Endothelial cell of umbilical vein (primary cell): ENCODE results near the gene HSD17B13. TPM values are rescaled to one million over a fixed set of nuclear protein-coding genes. Genes with fewer than 3 reads are reported as not detected.

Source experiments
- Bru-seq: library from RNA; stranded (reverse); fragments of 400-500 nt; gene quantifications from one replicate; lab custom pipeline; 2021; lab: Mats Ljungman, UMichigan
- BruChase-seq, 2 experiments: library from RNA; stranded (reverse); fragments of 400-500 nt; gene quantifications; one replicate each; lab custom pipeline; 2021; lab: Mats Ljungman, UMichigan
- BruUV-seq: library from RNA; stranded (reverse); fragments of 400-500 nt; replicated peaks from 2 replicates; lab custom pipeline; 2021; lab: Mats Ljungman, UMichigan
- CTCF ChIA-PET: fragments of 300-600, 350-600 bp; sonication (Branson Sonifier 250); formaldehyde crosslinking; loops from one replicate; lab custom pipeline; 2021; ENCODE audit warnings: antibody characterized with exemption, inconsistent platforms; lab: Charles Lee
- POLR2A ChIA-PET: fragments of 300-600, 350-600 bp; sonication (Branson Sonifier 250); formaldehyde crosslinking; loops from one replicate; lab custom pipeline; 2021; ENCODE audit warnings: antibody characterized with exemption, inconsistent platforms; lab: Charles Lee
- DNase-seq: peaks from one replicate; pipeline ENCODE4 v3.0.0-alpha.2; 2011; ENCODE audit warnings: low read depth, low spot score
- FAIRE-seq: peaks from 2 replicates; lab custom pipeline; 2011; peaks lifted over from hg19 to GRCh38; lab: Jason Lieb, UNC
- H2AFZ ChIP-seq: 2 replicates; pipeline ENCODE4 v1.6.0; 2012; ENCODE audit warnings: low read depth, low read length, control low read depth, inconsistent platforms
- H3K27ac ChIP-seq: 2 replicates; pipeline ENCODE4 v1.5.1; 2011; ENCODE audit warnings: low read depth, mild to moderate bottlenecking, control low read depth, low read length, moderate library complexity; ENCODE audit not compliant: insufficient read depth
- H3K27me3 ChIP-seq, 2 experiments: 2 replicates each; pipeline versions ENCODE4 v1.6.0 to v1.6.1; 2011; ENCODE audit warnings: low read length in 2 of 2, mixed read lengths in 1 of 2; ENCODE audit not compliant: control insufficient read depth in 2 of 2, insufficient read depth in 2 of 2
- H3K36me3 ChIP-seq, 2 experiments: 2 replicates in 1 of 2; 3 replicates in 1 of 2; pipeline ENCODE4 v1.5.1; 2011; ENCODE audit warnings: low read length in 2 of 2, mild to moderate bottlenecking in 1 of 2, moderate library complexity in 1 of 2; ENCODE audit not compliant: control insufficient read depth in 2 of 2, insufficient read depth in 2 of 2; ENCODE audit errors: extremely low read depth in 1 of 2
- H3K4me1 ChIP-seq: 3 replicates; pipeline ENCODE4 v1.5.1; 2011; ENCODE audit warnings: mild to moderate bottlenecking, low read length; ENCODE audit not compliant: control insufficient read depth, insufficient read depth; ENCODE audit errors: extremely low read depth
- H3K4me2 ChIP-seq: 2 replicates; pipeline ENCODE4 v1.6.1; 2011; ENCODE audit warnings: low read length, control low read depth, mixed read lengths; ENCODE audit not compliant: insufficient read depth
- H3K4me3 ChIP-seq, 3 experiments: fragments of 200-600 bp in 1 of 3; sonication (generic), shearing (Covaris generic) in 1 of 3; replicated peaks in 1 of 3; 2 replicates each; pipeline ENCODE4 v1.5.1; 2011 to 2016; ENCODE audit warnings: control low read depth in 3 of 3, low read length in 3 of 3, mild to moderate bottlenecking in 2 of 3, inconsistent platforms in 1 of 3, low read depth in 1 of 3, moderate library complexity in 1 of 3; ENCODE audit not compliant: insufficient read depth in 1 of 3
- H3K79me2 ChIP-seq: 2 replicates; pipeline ENCODE4 v1.6.0; 2012; ENCODE audit warnings: low read length, inconsistent platforms; ENCODE audit not compliant: control insufficient read depth, insufficient read depth
- H3K9ac ChIP-seq: replicated peaks from 2 replicates; pipeline ENCODE3; 2011; ENCODE audit warnings: low read length, control low read depth; ENCODE audit not compliant: insufficient read depth; ENCODE audit errors: extremely low read depth
- H3K9me1 ChIP-seq: replicated peaks from 3 replicates; pipeline ENCODE4 v1.6.0; 2011; ENCODE audit warnings: mild to moderate bottlenecking, low read length; ENCODE audit not compliant: control insufficient read depth, insufficient read depth; ENCODE audit errors: extremely low read depth
- H3K9me3 ChIP-seq: replicated peaks from 2 replicates; pipeline ENCODE4 v1.5.1; 2012; ENCODE audit warnings: low read length, inconsistent platforms; ENCODE audit not compliant: control insufficient read depth, insufficient read depth
- H4K20me1 ChIP-seq: replicated peaks from 2 replicates; pipeline ENCODE3; 2011; ENCODE audit warnings: mild to moderate bottlenecking, low read length; ENCODE audit not compliant: control insufficient read depth, insufficient read depth; ENCODE audit errors: extremely low read depth
- CTCF ChIP-seq, 2 donors: IDR thresholded peaks; 1 replicate in 1 of 2; 2 replicates in 1 of 2; pipeline ENCODE4 v1.5.1; 2011; ENCODE audit warnings: low read length in 2 of 2, mild to moderate bottlenecking in 2 of 2, moderate library complexity in 2 of 2, control low read depth in 1 of 2, inconsistent platforms in 1 of 2, low read depth in 1 of 2; ENCODE audit not compliant: insufficient read depth in 1 of 2; ENCODE audit errors: extremely low read depth in 1 of 2
- EZH2 ChIP-seq: IDR thresholded peaks from 2 replicates; pipeline ENCODE4 v1.6.1; 2012; ENCODE audit warnings: borderline replicate concordance, low read depth, mild to moderate bottlenecking, moderate library complexity, low read length, inconsistent platforms; ENCODE audit not compliant: severe bottlenecking
- FOS ChIP-seq: IDR thresholded peaks from 2 replicates; pipeline ENCODE4 v1.6.1; 2011; ENCODE audit warnings: mild to moderate bottlenecking, low read length, moderate library complexity, borderline replicate concordance; ENCODE audit not compliant: insufficient read depth
- GATA2 ChIP-seq: IDR thresholded peaks from 2 replicates; pipeline ENCODE4 v1.7.0; 2011; ENCODE audit warnings: low read depth, mild to moderate bottlenecking, moderate library complexity, mixed read lengths, low read length; ENCODE audit not compliant: insufficient read length, insufficient read depth
- JUN ChIP-seq: IDR thresholded peaks from 2 replicates; pipeline ENCODE4 v1.6.1; 2011; ENCODE audit warnings: borderline replicate concordance, low read depth; ENCODE audit not compliant: insufficient read length, insufficient read depth
- MAX ChIP-seq: IDR thresholded peaks from 2 replicates; pipeline ENCODE4 v1.6.1; 2011; ENCODE audit not compliant: insufficient read depth, insufficient read length
- MYC ChIP-seq: IDR thresholded peaks from one replicate; pipeline ENCODE4 v1.6.1; 2011; ENCODE audit warnings: mild to moderate bottlenecking, low read depth, low read length
- POLR2A ChIP-seq: IDR thresholded peaks from 2 replicates; pipeline ENCODE4 v1.6.1; 2012; ENCODE audit warnings: low read depth, mild to moderate bottlenecking, control low read depth, low read length
- POLR2AphosphoS5 ChIP-seq: IDR thresholded peaks from 2 replicates; pipeline ENCODE4 v1.6.1; 2012; ENCODE audit warnings: low read depth, mild to moderate bottlenecking, control low read depth, low read length, moderate library complexity; ENCODE audit not compliant: insufficient read depth
- dilution Hi-C: fragments of 300-500 bp; cut with MboI; formaldehyde crosslinking; loops from one replicate; pipeline ENCODE4 v1.15.0; 2019; ENCODE audit warnings: low sequenced_read_pairs; ENCODE audit not compliant: extremely low pct_ligation_motif_present
- intact Hi-C: fragments of 100-400 bp; cut with micrococcal nuclease; formaldehyde crosslinking; loops from one replicate; pipeline ENCODE4 v1.10.0; 2022
- long read RNA-seq: library from polyadenylated mRNA; stranded (forward); transcript quantifications from one replicate; pipeline ENCODE4 v2.0.0, GENCODE V29; 2021
- polyA minus RNA-seq, 3 experiments: library from RNA; depleted of rRNA, polyadenylated mRNA; stranded (reverse); fragments of >200 nt; gene quantifications; 1 replicate in 1 of 3; 2 replicates in 2 of 3; pipeline ENCODE4 v1.2.3, GENCODE V29; 2011
- polyA plus RNA-seq, 4 experiments: library from polyadenylated mRNA; depleted of rRNA in 3 of 4; stranded (reverse) in 3 of 4; unstranded in 1 of 4; fragments of >200 nt; gene quantifications; 2 replicates each; pipeline versions ENCODE4 v1.2.1 to v1.2.3, GENCODE V29; 2011 to 2012; ENCODE audit warnings: missing spikeins in 1 of 4
- total RNA-seq: library from RNA; stranded (reverse); gene quantifications from 2 replicates; pipeline ENCODE4 v1.2.3, GENCODE V29; 2021

HSD17B13 gene
- total RNA-seq (not detected in 2 replicates), polyA plus RNA-seq (0.06 and 0.07 TPM in 2 replicates), polyA minus RNA-seq (0.15 and 0.41 TPM in 2 replicates), Bru-seq, nascent RNA (percentile 27 among the genes with signal in this experiment), BruChase-seq, experiment 1, labeled RNA remaining after a 6-hour chase (percentile 21 among the genes with signal in this experiment), BruChase-seq, experiment 2, labeled RNA remaining after a 2-hour chase (percentile 24 among the genes with signal in this experiment)
- polyA plus RNA-seq (2011; cell fraction: cytosol; rRNA removed): 0.06 and 0.10 TPM in 2 replicates
- polyA plus RNA-seq (2011; cell fraction: nucleus; rRNA removed): 0.39 and 0.67 TPM in 2 replicates
- not detected in 2 replicates for polyA plus RNA-seq (2012)
- not detected for polyA minus RNA-seq (2011; cell fraction: cytosol; rRNA and poly(A)+ RNA removed)
- 0.38 TPM in 1 of 2 replicates, not detected in the other for polyA minus RNA-seq (2011; cell fraction: nucleus; rRNA and poly(A)+ RNA removed)
- long read RNA-seq: 0 reads

DNA sequence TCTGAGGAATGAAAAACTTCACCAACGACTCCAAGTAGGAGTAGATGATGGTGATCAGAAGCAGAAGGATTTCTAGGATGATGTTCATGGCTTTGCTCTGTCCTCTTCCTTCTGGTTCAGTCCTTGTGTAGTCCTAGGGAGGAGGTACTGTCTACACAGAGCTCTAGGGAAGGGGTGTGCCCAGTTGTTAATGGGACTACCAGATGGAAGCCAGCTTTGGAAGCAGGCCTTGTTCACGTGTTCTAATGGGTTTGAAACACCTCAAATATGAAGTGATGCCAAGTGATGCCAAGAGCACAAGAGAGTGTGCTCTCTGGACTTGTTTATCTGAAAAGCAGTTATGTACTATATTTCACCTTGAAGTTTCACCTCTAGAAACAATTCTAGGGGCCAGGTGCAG is at the start of gene HSD17B13:
Gene HSD17B13 (minus strand): TSS at position 129 of the 400 bp plus-strand sequence. CDS start 41 bp downstream, at position 88.
- H3K9me1 ChIP-seq: no peaks in the 10 kb centered on the region
- no peaks in the 10 kb centered on the region for H3K36me3 ChIP-seq
- DNase-seq (no peak), FAIRE-seq (no peak)
- intact Hi-C loops: no loop called here
- no peak within 1 kb of the TSS for H3K4me2 ChIP-seq
- no peaks in the 10 kb centered on the region for H4K20me1 ChIP-seq
- no peak within 1 kb of the TSS for H2AFZ ChIP-seq
- dilution Hi-C loops: no loop called here
- no peak for TF ChIP-seq MYC
- no peak for TF ChIP-seq JUN
- no peak for TF ChIP-seq EZH2
- TF ChIP-seq POLR2A: no peak
- no peak for TF ChIP-seq MAX
- no peak for TF ChIP-seq FOS
- no peak for TF ChIP-seq CTCF (IDR thresholded peaks at IDR 0.05; ENCODE audit: extremely low read depth in 1 of 2, insufficient read depth in 1 of 2, low read depth in 1 of 2, low read length in 2 of 2)
- TF ChIP-seq POLR2AphosphoS5: no peak
- no peak for TF ChIP-seq GATA2
- POLR2A ChIA-PET: no interaction called here
- no TSS peak for BruUV-seq
- no peaks in the 10 kb centered on the region for H3K79me2 ChIP-seq
- no peak within 1 kb of the TSS for H3K9ac ChIP-seq
- CTCF ChIA-PET: no interaction called here
- no peaks in the 10 kb centered on the region for H3K9me3 ChIP-seq
- H3K4me1 ChIP-seq: no peaks in the 10 kb centered on the region
- no peak within 1 kb of the TSS for H3K27ac ChIP-seq
- H3K4me3 ChIP-seq: no peak within 1 kb of the TSS
- no peaks in the 10 kb centered on the region for H3K27me3 ChIP-seq
